PFSK-1 (cell line): ENCODE results near the gene KLF17.

Experiments
- FOXP2 ChIP-seq: optimal IDR thresholded peaks from 2 replicates; pipeline ENCODE3; 2011; ENCODE audit warnings: borderline replicate concordance, control low read depth, inconsistent platforms; ENCODE audit not compliant: insufficient read depth; ENCODE audit errors: extremely low read length, extremely low read depth
- POLR2AphosphoS5 ChIP-seq: IDR thresholded peaks from 2 replicates; pipeline ENCODE4 v1.6.1; 2012; ENCODE audit warnings: low read depth, mild to moderate bottlenecking, control low read depth, low read length, moderate library complexity
- REST ChIP-seq, 2 experiments: IDR thresholded peaks; 2 replicates each; pipeline versions ENCODE4 v1.6.1 to v1.8.0; 2011 to 2012; ENCODE audit warnings: low read depth in 2 of 2, low read length in 2 of 2, control low read depth in 1 of 2, inconsistent platforms in 1 of 2, mild to moderate bottlenecking in 1 of 2, moderate library complexity in 1 of 2; ENCODE audit not compliant: insufficient read depth in 1 of 2
- SIN3A ChIP-seq: IDR thresholded peaks from 2 replicates; pipeline ENCODE4 v1.6.1; 2012; ENCODE audit warnings: mild to moderate bottlenecking, low read length, moderate library complexity, borderline replicate concordance; ENCODE audit not compliant: insufficient read depth
- TAF1 ChIP-seq: IDR thresholded peaks from 2 replicates; pipeline ENCODE4 v1.6.1; 2012; ENCODE audit warnings: low read length, control low read depth, borderline replicate concordance; ENCODE audit not compliant: insufficient read depth

KLF17 gene

GRCh38 chr1:44108241-44108640 is 10.4 kb upstream of the KLF17 start:
- TF ChIP-seq TAF1, result no peak
- no peak for TF ChIP-seq POLR2AphosphoS5
- TF ChIP-seq FOXP2, result no peak
- no peak for TF ChIP-seq SIN3A
- no peak for TF ChIP-seq REST (IDR thresholded peaks at IDR 0.05; ENCODE audit: insufficient read depth in 1 of 2, low read depth in 2 of 2, low read length in 2 of 2)

DNA sequence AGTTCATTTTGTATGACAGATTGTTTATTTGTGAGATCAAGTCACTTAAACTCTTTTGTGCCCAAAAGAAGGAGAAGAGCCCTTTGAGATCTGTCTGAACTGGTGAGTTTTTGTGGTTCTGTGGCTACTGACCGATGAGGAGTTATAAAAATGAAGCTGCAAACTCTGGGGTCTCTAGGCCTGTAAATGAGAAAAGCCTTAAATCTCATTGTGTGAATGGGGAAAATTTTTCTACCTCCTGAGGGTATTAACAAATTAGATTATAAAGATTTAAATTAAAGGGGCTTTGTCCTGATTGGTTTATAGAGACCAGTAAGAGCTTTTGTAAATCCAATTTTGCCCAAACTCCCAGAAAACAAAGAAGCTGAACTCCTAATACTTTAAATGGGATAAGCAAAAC is 9.7 kb upstream of the KLF17 start:
- TF ChIP-seq POLR2AphosphoS5 (no peak), FOXP2 (no peak), TAF1 (no peak), SIN3A (no peak), REST (IDR thresholded peaks at IDR 0.05; ENCODE audit: insufficient read depth in 1 of 2, low read depth in 2 of 2, low read length in 2 of 2) (no peak)

- TF ChIP-seq POLR2AphosphoS5 (no peak), SIN3A (no peak), REST (IDR thresholded peaks at IDR 0.05; ENCODE audit: insufficient read depth in 1 of 2, low read depth in 2 of 2, low read length in 2 of 2) (no peak), FOXP2 (no peak), TAF1 (no peak)
These were observed 7.7 kb upstream of the KLF17 start for GRCh38 chr1:44110916-44111315.

GRCh38 chr1:44111861-44112260 is 6.8 kb upstream of the KLF17 start:
- no peak for TF ChIP-seq SIN3A
- no peak for TF ChIP-seq REST (IDR thresholded peaks at IDR 0.05; ENCODE audit: insufficient read depth in 1 of 2, low read depth in 2 of 2, low read length in 2 of 2)
- no peak for TF ChIP-seq TAF1
- TF ChIP-seq FOXP2, result no peak
- no peak for TF ChIP-seq POLR2AphosphoS5

GRCh38 chr1:44112486-44112885 is 6.1 kb upstream of the KLF17 start:
- TF ChIP-seq REST (IDR thresholded peaks at IDR 0.05; ENCODE audit: insufficient read depth in 1 of 2, low read depth in 2 of 2, low read length in 2 of 2) (no peak), POLR2AphosphoS5 (no peak), TAF1 (no peak), SIN3A (no peak)
